Measurements from ENCODE around the gene SLMAP.
A peak's percentile ranks its signal among the peaks of the same experiment; 100 is the strongest.

The SLMAP gene

DNA sequence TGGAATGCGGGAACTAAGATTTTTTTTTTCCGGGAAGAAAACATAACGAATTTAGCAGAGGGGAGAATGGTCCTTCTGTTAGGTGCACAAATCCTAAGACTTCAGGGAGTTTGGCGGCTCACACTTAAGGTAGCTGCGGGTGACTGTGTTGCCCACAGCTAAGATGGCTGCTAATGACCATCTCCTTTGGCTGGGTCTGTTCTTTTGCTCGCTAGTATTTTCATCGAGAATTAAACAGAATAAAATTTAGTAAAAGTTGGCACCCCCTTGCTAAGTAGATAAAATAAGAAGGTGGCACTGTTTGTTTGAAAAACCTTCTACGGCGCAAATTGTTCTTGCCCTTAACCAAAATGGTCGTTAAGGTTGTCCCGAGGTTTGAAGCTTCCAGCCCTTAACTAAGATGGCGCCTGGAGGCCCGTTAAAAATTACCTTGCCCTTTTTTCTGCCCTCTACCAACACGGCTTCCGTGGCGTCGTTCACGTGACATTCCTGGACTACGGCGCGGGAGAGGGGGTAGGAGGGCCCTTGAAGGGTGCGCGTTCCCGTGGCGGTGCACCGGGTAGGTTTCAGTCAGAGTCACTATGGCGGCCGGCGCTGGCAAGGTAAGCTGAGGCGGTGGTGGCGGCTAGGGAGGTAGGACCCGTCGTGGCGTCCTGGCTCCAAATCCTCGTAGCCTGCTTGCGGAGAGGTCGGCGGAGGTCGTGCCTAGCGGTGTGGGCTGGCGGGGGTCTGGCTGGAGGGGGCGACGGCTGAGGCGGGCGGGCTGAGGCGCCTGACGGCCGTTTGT is at the start of gene SLMAP:
Gene SLMAP, plus strand, starts transcription at position 569 of the 787 bp plus-strand sequence. CDS start 1,343 bp downstream, outside the sequence.
- peak; percentile 98 for DNase-seq

DNA sequence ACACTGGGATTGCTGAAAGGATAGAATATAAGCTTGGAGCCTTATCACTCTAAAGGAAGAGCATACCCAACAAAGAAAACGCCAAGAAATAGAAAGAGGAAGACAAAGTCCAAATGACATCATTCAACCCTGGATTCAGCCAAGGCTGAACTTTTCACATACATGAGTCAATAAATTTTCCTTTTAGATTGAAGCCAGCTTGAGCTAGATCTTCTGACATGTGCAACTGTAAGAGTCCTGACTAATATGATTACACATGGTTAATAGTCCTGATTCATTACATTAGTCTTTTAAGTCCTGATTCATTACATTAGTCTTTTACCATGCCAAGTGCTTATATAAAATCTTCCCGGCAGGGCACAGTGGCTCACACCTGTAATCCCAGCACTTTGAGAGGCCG is 49.6 kb upstream of the SLMAP start:
- DNase-seq, result peak; percentile 97

GRCh38 chr3:57709031-57709430 is 47.1 kb upstream of the SLMAP start:
- no peak for DNase-seq

GRCh38 chr3:57709559-57709958 is 46.5 kb upstream of the SLMAP start:
- DNase-seq, result no peak

DNA sequence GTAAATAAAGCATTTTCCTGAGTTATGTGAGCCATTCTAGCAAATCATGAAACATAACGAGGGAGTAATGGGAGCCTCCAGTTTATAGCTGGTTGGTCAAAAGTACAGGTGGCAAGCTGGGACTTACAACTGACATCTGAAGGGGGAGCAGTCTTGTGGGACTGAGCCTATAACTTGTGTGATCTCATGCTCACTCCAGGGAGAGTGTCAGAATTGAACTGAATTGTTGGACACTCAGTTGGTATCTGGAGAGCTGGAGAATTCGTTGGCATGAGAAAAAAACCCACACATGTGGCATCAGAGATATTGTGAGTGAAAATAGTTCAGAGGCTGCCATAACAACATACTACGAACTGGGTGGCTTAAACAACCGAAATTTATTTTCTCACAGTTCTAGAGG is 40.4 kb upstream of the SLMAP start:
- DNase-seq, result no peak

GRCh38 chr3:57717205-57717868 is 38.8 kb upstream of the SLMAP start:
- DNase-seq, result no peak

DNA sequence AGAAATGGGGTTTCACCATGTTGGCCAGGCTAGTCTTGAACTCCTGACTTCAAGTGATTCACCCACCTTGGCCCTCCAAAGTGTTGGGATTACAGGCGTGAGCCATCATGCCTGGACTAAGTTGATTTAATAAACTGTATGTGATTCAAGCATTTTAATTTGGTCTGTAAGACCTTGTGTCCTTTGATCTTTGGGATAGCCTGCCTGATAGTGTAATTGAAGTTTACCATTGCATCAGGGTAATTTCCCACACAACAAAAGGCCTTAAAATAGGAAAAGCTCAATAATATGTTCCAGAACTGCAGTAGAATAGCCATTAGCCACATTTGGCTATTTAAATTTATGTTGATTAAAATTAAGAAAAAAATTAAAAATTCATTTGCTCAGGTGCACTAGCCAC is 38.0 kb upstream of the SLMAP start:
- DNase-seq, result no peak

DNA sequence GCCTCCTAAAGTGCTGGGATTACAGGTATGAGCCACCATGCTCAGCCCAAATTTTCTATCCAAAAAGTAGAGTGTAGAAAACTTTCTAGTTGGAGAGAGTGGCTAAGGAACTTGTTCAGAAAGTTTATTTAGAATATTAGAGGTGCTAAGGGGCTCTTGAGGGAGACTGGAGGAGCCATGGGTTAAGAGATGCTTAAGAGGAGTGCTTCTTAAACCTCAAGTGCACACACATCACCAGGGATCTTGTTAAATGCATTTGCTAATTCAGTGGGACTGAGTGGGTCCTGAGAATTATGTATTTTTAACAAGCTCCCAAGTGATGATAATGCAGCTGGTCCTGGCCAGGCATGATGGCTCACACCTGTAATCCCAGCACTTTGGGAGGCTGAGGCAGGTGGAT is 29.7 kb upstream of the SLMAP start:
- DNase-seq, result no peak

GRCh38 chr3:57727106-57727505 is 29.0 kb upstream of the SLMAP start:
- DNase-seq, result peak; percentile 89

- DNase-seq, result peak; percentile 25
These were observed 26.6 kb upstream of the SLMAP start for GRCh38 chr3:57729334-57730045.

DNA sequence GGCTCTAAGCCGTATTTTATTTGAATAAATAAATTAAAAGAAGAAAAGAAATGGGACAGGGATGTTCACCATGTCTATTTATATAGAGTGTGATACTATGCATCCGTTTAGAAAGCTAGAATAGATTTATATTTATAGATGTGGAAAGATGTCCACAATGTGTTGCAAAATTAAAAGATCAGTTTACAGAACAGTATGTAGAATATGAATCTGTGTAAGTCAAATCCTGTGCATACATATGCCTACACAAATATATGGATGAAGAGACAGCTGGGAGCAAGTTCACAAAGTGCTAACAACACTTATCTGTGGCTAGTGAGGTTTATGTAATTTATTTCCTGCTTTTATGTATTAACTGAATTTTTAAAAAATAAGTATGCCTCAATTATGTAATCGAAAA is 25.4 kb upstream of the SLMAP start:
- no peak for DNase-seq

DNA sequence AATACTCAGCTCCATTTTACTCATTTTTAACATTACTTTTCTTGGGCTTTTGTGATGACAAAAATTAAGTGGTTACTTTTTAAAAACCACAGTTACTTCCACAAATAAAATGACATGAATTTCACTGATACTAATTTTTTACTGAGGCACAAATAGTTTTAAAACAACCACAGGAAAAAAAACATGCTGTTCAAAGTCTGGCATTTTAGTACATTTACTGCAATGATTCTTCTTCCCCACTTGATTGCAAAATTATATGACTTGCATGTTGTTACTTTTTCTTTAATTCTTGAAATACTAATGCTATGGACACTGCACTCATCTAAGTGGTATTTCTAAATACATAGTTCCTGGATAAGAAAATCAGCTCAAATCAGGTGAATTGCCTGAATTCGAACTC is 24.8 kb upstream of the SLMAP start:
- peak; percentile 26 for DNase-seq

GRCh38 chr3:57733790-57734189 is 22.3 kb upstream of the SLMAP start:
- no peak for DNase-seq

- no peak for DNase-seq
These were observed 20.7 kb upstream of the SLMAP start for GRCh38 chr3:57735405-57735804.

DNA sequence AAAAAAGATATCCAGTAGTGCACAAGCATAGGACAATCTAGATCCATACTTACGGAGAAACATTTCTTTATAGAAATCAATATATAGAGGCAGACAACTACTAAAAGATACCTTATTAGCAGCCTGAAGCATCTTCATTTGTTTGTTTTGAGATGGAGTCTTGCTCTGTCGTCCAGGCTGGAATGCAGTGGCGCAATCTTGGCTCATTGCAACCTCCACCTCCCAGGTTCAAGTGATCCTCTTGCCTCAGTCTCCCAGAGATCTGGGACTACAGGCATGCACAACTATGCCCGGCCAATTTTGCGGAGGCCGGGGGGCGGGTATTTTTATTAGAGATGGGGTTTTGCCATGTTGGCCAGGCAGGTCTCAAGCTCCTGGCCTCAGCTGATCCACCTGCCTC is 18.3 kb upstream of the SLMAP start:
- DNase-seq, result no peak

DNA sequence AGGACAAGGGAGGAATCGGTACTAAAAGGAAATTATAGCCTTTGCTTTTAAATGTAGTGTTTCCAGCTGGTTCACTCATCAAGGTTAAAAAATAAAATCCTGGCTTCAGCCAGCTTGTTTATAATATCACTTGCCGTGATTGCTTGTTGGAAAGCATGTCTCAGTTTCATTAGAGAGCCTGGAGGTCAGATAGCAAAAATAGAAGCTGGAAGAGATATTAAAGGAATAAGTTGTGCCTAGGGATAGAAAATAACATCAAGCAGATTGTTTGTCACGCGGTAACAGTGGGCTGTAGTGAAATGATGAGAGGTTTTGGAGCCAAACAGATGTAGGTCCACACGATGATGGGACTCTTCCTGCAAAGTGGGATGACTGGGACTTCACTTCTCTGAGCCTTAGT is 17.7 kb upstream of the SLMAP start:
- DNase-seq, result no peak

- no peak for DNase-seq
These were observed 16.1 kb upstream of the SLMAP start for GRCh38 chr3:57740027-57740426.

DNA sequence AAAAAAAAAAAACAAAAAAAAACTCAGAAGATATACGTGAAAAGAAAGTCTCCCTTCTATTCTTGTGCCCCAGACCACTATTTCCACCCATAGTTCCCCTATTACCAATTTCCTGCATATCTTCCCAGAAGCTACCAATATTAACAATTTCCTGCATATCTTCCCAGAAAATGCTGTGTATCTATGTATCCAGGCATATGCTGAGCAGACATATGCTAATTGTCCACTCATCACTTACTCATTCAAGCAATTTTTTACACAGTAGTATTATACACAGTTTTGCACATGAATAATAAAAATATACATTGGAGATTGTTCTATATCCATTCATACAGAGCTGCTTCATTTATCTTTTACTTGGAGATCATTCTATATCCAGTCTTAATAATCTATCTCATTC is 12.6 kb upstream of the SLMAP start:
- no peak for DNase-seq

DNA sequence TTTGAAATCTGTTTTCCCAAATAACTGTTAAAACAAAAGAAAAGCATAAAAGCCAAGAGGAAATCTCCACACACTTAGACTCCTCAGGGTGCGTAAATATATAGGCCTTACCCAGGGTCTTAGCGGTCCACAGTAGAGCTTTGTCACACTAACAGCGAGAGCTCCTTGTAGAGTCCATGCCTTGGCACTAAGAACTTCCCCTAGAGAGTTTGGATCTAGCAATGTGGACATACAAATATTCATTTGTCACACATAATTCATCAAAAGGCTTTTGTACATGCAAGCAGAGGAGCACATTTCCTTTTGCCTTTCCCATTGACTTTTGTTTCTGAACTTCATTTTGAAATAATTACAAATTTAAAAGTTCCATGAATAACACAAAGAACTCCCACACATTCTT is 11.0 kb upstream of the SLMAP start:
- no peak for DNase-seq

- no peak for DNase-seq
These were observed 9.7 kb upstream of the SLMAP start for GRCh38 chr3:57746156-57747010.

DNA sequence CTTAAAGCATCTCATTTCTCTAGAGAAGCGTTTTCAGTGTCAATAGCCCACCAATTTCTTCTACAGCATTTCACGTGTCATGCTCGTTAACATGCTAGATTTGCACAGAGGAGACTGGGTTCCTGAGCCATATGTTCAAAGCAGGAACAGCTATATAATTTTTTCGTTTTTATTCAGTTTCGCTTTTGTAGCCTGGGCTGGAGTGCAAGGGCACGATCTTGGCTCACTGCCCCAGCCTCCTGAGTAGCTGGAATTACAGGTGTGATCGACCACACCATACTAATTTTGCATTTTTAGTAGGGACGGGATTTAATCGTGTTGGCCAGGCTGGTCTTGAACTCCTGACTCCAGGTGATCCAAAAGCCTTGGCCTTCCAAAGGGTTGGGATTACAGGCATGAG is 6.6 kb upstream of the SLMAP start:
- DNase-seq, result no peak

GRCh38 chr3:57752307-57752706 is 3.8 kb upstream of the SLMAP start:
- DNase-seq, result no peak

- no peak for DNase-seq
These were observed 3.1 kb upstream of the SLMAP start for GRCh38 chr3:57753016-57753415.

Measured in inflammatory macrophage treated with lipopolysaccharide for 4 hours (primary cell).